NB4 (cell line): Measurements from ENCODE around the gene BRMS1L.

Experiments
- CTCF ChIP-seq: IDR thresholded peaks from one replicate; pipeline ENCODE4 v1.5.1; 2012; ENCODE audit warnings: low read depth, low read length
- MAX ChIP-seq: IDR thresholded peaks from 2 replicates; pipeline ENCODE4 v1.6.1; 2011; ENCODE audit warnings: low read depth, low read length
- POLR2A ChIP-seq: IDR thresholded peaks from 2 replicates; pipeline ENCODE4 v1.6.1; 2011; ENCODE audit warnings: mild to moderate bottlenecking; ENCODE audit not compliant: insufficient read length; ENCODE audit errors: extremely low read depth

GRCh38 chr14:35909665-35910064, 83.5 kb downstream of the BRMS1L start:
- TF ChIP-seq POLR2A (no peak), CTCF (no peak), MAX (no peak)
